WTC11 (cell line): Measurements from ENCODE around the gene MMP23B. TPM values are rescaled to one million over a fixed set of nuclear protein-coding genes. Genes with fewer than 3 reads are reported as not detected.

Source experiments
- ATAC-seq: fragments of 200-7000 bp; cut with Tn5 transposase; 2 replicates; pipeline ENCODE4 v1.10.0; 2021; ENCODE audit warnings: mild to moderate bottlenecking, moderate library complexity
- CTCF ChIA-PET: fragments of 300-600 bp; sonication (Branson Sonifier 250); formaldehyde crosslinking; loops from one replicate; lab custom pipeline; 2021; ENCODE audit warnings: antibody characterized with exemption; lab: Charles Lee
- POLR2A ChIA-PET: fragments of 350-600 bp; sonication (Branson Sonifier 250); formaldehyde crosslinking; loops from one replicate; lab custom pipeline; 2021; ENCODE audit warnings: antibody characterized with exemption; lab: Charles Lee
- DNase-seq: peaks from one replicate; pipeline ENCODE4 v3.0.0; 2021; ENCODE audit warnings: low spot score
- H3K27ac Mint-ChIP-seq: 2 replicates; pipeline ENCODE4 v1.8.0; 2021; ENCODE audit warnings: mixed read lengths
- H3K27me3 Mint-ChIP-seq: 2 replicates; pipeline ENCODE4 v1.8.0; 2021; ENCODE audit warnings: low read depth, mild to moderate bottlenecking, moderate library complexity, mixed read lengths
- H3K36me3 Mint-ChIP-seq: 2 replicates; pipeline ENCODE4 v1.8.0; 2021; ENCODE audit warnings: mixed read lengths
- H3K4me1 Mint-ChIP-seq: 2 replicates; pipeline ENCODE4 v1.8.0; 2022; ENCODE audit warnings: mixed read lengths
- H3K4me3 Mint-ChIP-seq: 2 replicates; pipeline ENCODE4 v1.8.0; 2021; ENCODE audit warnings: mild to moderate bottlenecking, moderate library complexity, mixed read lengths
- H3K9me3 Mint-ChIP-seq: 2 replicates; pipeline ENCODE4 v1.8.0; 2021; ENCODE audit warnings: mixed read lengths
- CBFB ChIP-seq: sonication (generic); formaldehyde crosslinking; IDR thresholded peaks from 2 replicates; pipeline ENCODE4 v1.8.1; 2022; ENCODE audit warnings: mild to moderate bottlenecking, low read depth, missing genetic modification reagents
- ESRRA ChIP-seq: sonication (generic); formaldehyde crosslinking; IDR thresholded peaks from 2 replicates; pipeline ENCODE4 v1.8.1; 2022; ENCODE audit warnings: mild to moderate bottlenecking, missing genetic modification reagents, borderline replicate concordance
- ETV6 ChIP-seq: sonication (generic); formaldehyde crosslinking; IDR thresholded peaks from 2 replicates; pipeline ENCODE4 v1.8.1; 2022; ENCODE audit warnings: mild to moderate bottlenecking, missing genetic modification reagents
- FOXK1 ChIP-seq: sonication (generic); formaldehyde crosslinking; IDR thresholded peaks from 2 replicates; pipeline ENCODE4 v1.8.0; 2022; ENCODE audit warnings: mild to moderate bottlenecking, moderate library complexity, missing genetic modification reagents
- GRHL2 ChIP-seq: fragments of 250-450 bp; sonication (Bioruptor Pico); IDR thresholded peaks from 2 replicates; pipeline ENCODE4 v1.8.0; 2022; ENCODE audit warnings: mild to moderate bottlenecking, moderate library complexity; ENCODE audit not compliant: insufficient replicate concordance, severe bottlenecking
- JUN ChIP-seq: sonication (generic); formaldehyde crosslinking; IDR thresholded peaks from 2 replicates; pipeline ENCODE4 v1.8.0; 2023; ENCODE audit warnings: mild to moderate bottlenecking, missing genetic modification reagents
- KAT7 ChIP-seq: sonication (generic); formaldehyde crosslinking; IDR thresholded peaks from 2 replicates; pipeline ENCODE4 v1.8.1; 2023; ENCODE audit warnings: missing genetic modification reagents, mild to moderate bottlenecking, borderline replicate concordance
- MXD4 ChIP-seq: fragments of 250-450 bp; sonication (Bioruptor Pico); IDR thresholded peaks from 2 replicates; pipeline ENCODE4 v1.8.0; 2021; ENCODE audit warnings: mild to moderate bottlenecking, moderate library complexity, borderline replicate concordance
- NFATC4 ChIP-seq: fragments of 250-450 bp; sonication (Bioruptor Pico); IDR thresholded peaks from 2 replicates; pipeline ENCODE4 v1.9.0; 2021; ENCODE audit warnings: mild to moderate bottlenecking
- NR1H2 ChIP-seq: sonication (generic); formaldehyde crosslinking; IDR thresholded peaks from 2 replicates; pipeline ENCODE4 v1.9.0; 2021; ENCODE audit warnings: mild to moderate bottlenecking, moderate library complexity, missing genetic modification reagents
- NR3C1 ChIP-seq: sonication (generic); formaldehyde crosslinking; conservative IDR thresholded peaks from 2 replicates; pipeline ENCODE4 v1.8.1; 2023; ENCODE audit warnings: low read depth, mild to moderate bottlenecking, missing genetic modification reagents
- OVOL2 ChIP-seq: fragments of 250-450 bp; sonication (Bioruptor Pico); IDR thresholded peaks from 2 replicates; pipeline ENCODE4 v1.9.0; 2021; ENCODE audit warnings: mild to moderate bottlenecking, borderline replicate concordance
- TEAD1 ChIP-seq: sonication (generic); formaldehyde crosslinking; IDR thresholded peaks from 2 replicates; pipeline ENCODE4 v1.8.0; 2022; ENCODE audit warnings: mild to moderate bottlenecking, missing genetic modification reagents
- ZNF219 ChIP-seq: sonication (generic); formaldehyde crosslinking; IDR thresholded peaks from 2 replicates; pipeline ENCODE4 v1.8.0; 2023; ENCODE audit warnings: missing genetic modification reagents, mild to moderate bottlenecking, borderline replicate concordance
- ZNF232 ChIP-seq: sonication (generic); formaldehyde crosslinking; IDR thresholded peaks from 2 replicates; pipeline ENCODE4 v1.8.0; 2022; ENCODE audit warnings: mild to moderate bottlenecking, missing genetic modification reagents
- total RNA-seq: library from RNA; stranded (reverse); gene quantifications from 3 replicates; pipeline ENCODE4 v1.2.3, GENCODE V29; 2021
- TF ChIP-seq, protein P1 (sequence below): sonication (generic); formaldehyde crosslinking; IDR thresholded peaks from 2 replicates; pipeline ENCODE4 v1.8.1; 2023; ENCODE audit warnings: mild to moderate bottlenecking, missing genetic modification reagents, borderline replicate concordance
- TF ChIP-seq, protein P2 (sequence below): sonication (generic); formaldehyde crosslinking; IDR thresholded peaks from 2 replicates; pipeline ENCODE4 v1.8.1; 2023; ENCODE audit warnings: mild to moderate bottlenecking, missing genetic modification reagents
- TF ChIP-seq, protein P3 (sequence below): sonication (generic); formaldehyde crosslinking; IDR thresholded peaks from 2 replicates; pipeline ENCODE4 v1.8.0; 2023; ENCODE audit warnings: missing genetic modification reagents, mild to moderate bottlenecking, borderline replicate concordance
- TF ChIP-seq, protein P4 (sequence below): sonication (generic); formaldehyde crosslinking; IDR thresholded peaks from 2 replicates; pipeline ENCODE4 v1.8.1; 2023; ENCODE audit warnings: mild to moderate bottlenecking, missing genetic modification reagents, moderate library complexity
- TF ChIP-seq, protein P5 (sequence below): sonication (generic); formaldehyde crosslinking; IDR thresholded peaks from 2 replicates; pipeline ENCODE4 v1.8.1; 2022; ENCODE audit warnings: low read depth, missing genetic modification reagents, borderline replicate concordance

The MMP23B gene
- total RNA-seq, 1 experiment from 2014 or later = 20.0 TPM

DNA sequence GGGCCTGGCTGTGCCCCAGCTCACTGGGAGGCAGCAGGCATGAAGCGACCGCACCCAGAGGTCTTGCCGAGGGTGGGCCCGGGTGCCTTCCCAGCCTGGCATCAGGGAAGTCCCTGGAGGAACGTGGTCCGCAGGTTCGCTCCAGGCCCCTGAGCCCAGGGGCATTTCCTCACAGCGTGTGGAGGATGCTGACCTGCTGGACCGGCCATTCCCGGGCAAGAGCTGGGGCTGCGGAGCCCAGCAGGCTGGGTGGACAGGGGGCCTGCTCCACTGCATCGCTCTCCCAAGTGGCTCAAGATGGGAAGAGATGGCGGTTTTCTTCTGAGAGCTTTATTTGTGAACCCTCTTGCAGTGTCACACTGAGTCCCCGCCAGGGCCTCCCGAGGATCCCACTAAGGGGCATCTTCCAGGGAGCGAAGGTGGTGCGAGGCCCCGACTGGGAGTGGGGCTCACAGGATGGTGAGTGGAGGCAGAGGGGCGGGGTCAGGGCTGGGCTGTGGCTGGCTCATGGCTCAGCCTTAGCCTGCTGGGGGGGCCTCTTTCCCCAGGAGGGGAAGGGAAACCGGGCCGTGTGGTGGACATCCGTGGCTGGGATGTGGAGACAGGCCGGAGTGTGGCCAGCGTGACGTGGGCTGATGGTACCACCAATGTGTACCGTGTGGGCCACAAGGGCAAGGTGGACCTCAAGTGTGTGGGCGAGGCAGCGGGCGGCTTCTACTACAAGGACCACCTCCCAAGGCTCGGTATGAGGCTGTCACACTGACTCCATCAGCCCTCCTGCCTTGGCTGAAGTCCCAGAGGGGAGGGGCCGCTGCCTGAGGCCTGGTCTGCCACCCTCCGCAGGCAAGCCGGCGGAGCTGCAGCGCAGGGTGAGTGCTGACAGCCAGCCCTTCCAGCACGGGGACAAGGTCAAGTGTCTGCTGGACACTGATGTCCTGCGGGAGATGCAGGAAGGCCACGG is 7.2 kb upstream of the MMP23B start (continued):
- no peak for TF ChIP-seq FOXK1
- no peak for TF ChIP-seq NR3C1 (CRISPR knock-in tag)

DNA sequence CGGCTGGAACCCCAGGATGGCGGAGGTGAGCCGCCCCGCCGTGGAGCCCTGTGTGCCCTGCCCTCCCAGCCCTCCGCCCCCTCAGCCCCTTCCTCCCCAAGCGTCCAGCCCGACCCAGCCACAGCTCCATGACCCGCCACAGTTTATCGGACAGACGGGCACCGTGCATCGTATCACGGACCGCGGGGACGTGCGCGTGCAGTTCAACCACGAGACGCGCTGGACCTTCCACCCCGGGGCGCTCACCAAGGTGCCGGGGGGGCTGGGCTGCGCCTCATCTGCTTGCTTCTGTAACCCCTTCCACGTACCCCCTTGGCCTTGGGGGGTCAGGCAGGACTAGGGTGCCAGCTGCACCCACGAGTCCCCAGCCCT is 6.6 kb upstream of the MMP23B start:
- Mint-ChIP-seq H3K27me3 (peaks cover 2% of the 10 kb centered on the region), H3K27ac (no peak overlapping the region), H3K4me1 (peaks cover 2% of the 10 kb centered on the region; the same call in 1 of the 2 replicates)
- POLR2A ChIA-PET = no interaction called here
- no peak for ATAC-seq
- no peak for DNase-seq
- no peak for TF ChIP-seq GRHL2
- TF ChIP-seq TEAD1 = no peak
- TF ChIP-seq ETV6 (CRISPR knock-in tag) = no peak
- no peak for TF ChIP-seq ZNF232 (CRISPR knock-in tag)
- no peak for TF ChIP-seq JUN
- TF ChIP-seq, protein P1, sequence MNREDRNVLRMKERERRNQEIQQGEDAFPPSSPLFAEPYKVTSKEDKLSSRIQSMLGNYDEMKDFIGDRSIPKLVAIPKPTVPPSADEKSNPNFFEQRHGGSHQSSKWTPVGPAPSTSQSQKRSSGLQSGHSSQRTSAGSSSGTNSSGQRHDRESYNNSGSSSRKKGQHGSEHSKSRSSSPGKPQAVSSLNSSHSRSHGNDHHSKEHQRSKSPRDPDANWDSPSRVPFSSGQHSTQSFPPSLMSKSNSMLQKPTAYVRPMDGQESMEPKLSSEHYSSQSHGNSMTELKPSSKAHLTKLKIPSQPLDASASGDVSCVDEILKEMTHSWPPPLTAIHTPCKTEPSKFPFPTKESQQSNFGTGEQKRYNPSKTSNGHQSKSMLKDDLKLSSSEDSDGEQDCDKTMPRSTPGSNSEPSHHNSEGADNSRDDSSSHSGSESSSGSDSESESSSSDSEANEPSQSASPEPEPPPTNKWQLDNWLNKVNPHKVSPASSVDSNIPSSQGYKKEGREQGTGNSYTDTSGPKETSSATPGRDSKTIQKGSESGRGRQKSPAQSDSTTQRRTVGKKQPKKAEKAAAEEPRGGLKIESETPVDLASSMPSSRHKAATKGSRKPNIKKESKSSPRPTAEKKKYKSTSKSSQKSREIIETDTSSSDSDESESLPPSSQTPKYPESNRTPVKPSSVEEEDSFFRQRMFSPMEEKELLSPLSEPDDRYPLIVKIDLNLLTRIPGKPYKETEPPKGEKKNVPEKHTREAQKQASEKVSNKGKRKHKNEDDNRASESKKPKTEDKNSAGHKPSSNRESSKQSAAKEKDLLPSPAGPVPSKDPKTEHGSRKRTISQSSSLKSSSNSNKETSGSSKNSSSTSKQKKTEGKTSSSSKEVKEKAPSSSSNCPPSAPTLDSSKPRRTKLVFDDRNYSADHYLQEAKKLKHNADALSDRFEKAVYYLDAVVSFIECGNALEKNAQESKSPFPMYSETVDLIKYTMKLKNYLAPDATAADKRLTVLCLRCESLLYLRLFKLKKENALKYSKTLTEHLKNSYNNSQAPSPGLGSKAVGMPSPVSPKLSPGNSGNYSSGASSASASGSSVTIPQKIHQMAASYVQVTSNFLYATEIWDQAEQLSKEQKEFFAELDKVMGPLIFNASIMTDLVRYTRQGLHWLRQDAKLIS = no peak
- TF ChIP-seq CBFB (CRISPR knock-in tag) = no peak
- TF ChIP-seq, protein P2, sequence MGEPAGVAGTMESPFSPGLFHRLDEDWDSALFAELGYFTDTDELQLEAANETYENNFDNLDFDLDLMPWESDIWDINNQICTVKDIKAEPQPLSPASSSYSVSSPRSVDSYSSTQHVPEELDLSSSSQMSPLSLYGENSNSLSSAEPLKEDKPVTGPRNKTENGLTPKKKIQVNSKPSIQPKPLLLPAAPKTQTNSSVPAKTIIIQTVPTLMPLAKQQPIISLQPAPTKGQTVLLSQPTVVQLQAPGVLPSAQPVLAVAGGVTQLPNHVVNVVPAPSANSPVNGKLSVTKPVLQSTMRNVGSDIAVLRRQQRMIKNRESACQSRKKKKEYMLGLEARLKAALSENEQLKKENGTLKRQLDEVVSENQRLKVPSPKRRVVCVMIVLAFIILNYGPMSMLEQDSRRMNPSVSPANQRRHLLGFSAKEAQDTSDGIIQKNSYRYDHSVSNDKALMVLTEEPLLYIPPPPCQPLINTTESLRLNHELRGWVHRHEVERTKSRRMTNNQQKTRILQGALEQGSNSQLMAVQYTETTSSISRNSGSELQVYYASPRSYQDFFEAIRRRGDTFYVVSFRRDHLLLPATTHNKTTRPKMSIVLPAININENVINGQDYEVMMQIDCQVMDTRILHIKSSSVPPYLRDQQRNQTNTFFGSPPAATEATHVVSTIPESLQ (CRISPR knock-in tag) = no peak
- TF ChIP-seq, protein P3, sequence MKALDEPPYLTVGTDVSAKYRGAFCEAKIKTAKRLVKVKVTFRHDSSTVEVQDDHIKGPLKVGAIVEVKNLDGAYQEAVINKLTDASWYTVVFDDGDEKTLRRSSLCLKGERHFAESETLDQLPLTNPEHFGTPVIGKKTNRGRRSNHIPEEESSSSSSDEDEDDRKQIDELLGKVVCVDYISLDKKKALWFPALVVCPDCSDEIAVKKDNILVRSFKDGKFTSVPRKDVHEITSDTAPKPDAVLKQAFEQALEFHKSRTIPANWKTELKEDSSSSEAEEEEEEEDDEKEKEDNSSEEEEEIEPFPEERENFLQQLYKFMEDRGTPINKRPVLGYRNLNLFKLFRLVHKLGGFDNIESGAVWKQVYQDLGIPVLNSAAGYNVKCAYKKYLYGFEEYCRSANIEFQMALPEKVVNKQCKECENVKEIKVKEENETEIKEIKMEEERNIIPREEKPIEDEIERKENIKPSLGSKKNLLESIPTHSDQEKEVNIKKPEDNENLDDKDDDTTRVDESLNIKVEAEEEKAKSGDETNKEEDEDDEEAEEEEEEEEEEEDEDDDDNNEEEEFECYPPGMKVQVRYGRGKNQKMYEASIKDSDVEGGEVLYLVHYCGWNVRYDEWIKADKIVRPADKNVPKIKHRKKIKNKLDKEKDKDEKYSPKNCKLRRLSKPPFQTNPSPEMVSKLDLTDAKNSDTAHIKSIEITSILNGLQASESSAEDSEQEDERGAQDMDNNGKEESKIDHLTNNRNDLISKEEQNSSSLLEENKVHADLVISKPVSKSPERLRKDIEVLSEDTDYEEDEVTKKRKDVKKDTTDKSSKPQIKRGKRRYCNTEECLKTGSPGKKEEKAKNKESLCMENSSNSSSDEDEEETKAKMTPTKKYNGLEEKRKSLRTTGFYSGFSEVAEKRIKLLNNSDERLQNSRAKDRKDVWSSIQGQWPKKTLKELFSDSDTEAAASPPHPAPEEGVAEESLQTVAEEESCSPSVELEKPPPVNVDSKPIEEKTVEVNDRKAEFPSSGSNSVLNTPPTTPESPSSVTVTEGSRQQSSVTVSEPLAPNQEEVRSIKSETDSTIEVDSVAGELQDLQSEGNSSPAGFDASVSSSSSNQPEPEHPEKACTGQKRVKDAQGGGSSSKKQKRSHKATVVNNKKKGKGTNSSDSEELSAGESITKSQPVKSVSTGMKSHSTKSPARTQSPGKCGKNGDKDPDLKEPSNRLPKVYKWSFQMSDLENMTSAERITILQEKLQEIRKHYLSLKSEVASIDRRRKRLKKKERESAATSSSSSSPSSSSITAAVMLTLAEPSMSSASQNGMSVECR = no peak
- TF ChIP-seq NR1H2 (CRISPR knock-in tag) = no peak
- TF ChIP-seq OVOL2 (CRISPR knock-in tag) = no peak
- no peak for TF ChIP-seq ZNF219
- TF ChIP-seq KAT7 = no peak
- TF ChIP-seq NFATC4 (CRISPR knock-in tag) = no peak
- TF ChIP-seq MXD4 (CRISPR knock-in tag) = no peak
- TF ChIP-seq, protein P4, sequence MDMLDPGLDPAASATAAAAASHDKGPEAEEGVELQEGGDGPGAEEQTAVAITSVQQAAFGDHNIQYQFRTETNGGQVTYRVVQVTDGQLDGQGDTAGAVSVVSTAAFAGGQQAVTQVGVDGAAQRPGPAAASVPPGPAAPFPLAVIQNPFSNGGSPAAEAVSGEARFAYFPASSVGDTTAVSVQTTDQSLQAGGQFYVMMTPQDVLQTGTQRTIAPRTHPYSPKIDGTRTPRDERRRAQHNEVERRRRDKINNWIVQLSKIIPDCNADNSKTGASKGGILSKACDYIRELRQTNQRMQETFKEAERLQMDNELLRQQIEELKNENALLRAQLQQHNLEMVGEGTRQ (CRISPR knock-in tag) = no peak
- no peak for TF ChIP-seq ESRRA (CRISPR knock-in tag)
- TF ChIP-seq, protein P5, sequence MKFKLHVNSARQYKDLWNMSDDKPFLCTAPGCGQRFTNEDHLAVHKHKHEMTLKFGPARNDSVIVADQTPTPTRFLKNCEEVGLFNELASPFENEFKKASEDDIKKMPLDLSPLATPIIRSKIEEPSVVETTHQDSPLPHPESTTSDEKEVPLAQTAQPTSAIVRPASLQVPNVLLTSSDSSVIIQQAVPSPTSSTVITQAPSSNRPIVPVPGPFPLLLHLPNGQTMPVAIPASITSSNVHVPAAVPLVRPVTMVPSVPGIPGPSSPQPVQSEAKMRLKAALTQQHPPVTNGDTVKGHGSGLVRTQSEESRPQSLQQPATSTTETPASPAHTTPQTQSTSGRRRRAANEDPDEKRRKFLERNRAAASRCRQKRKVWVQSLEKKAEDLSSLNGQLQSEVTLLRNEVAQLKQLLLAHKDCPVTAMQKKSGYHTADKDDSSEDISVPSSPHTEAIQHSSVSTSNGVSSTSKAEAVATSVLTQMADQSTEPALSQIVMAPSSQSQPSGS (CRISPR knock-in tag) = no peak
- TF ChIP-seq, all 79 proteins: peak for 0
- Mint-ChIP-seq H3K4me3 (no peak overlapping the region), H3K9me3 (no peaks in the 10 kb centered on the region), H3K36me3 (no peaks in the 10 kb centered on the region)
- CTCF ChIA-PET = no interaction called here
